ENCODE measurements around the gene MFN2. TPM values are rescaled to one million over a fixed set of nuclear protein-coding genes. Genes with fewer than 3 reads are reported as not detected.
A peak's percentile ranks its signal among the peaks of the same experiment; 100 is the strongest.
"Not testable (repeated sequence)": the region's sequence is repeated elsewhere in the genome, so short reads cannot be mapped to it uniquely, and the experiment has no call there.

Gene MFN2
- 10 to 100 TPM; 34.9 to 55.9 (median 37.7) TPM for polyA plus RNA-seq

- Mint-ChIP-seq H3K4me3 (peak within 1 kb of the TSS; percentile 91 to 97 (median 96)), H3K36me3 (peaks cover 4 to 12% (median 10%) of the 10 kb centered on the region in 3 donors), H3K9me3 (no peaks in the 10 kb centered on the region), H3K27me3 (ENCODE audit: low read depth in 3 of 3) (peaks cover 0 to 11% (median 0%) of the 10 kb centered on the region in 3 donors), H3K27ac (peak within 1 kb of the TSS; percentile 87 to 98 (median 94)), H3K4me1 (peaks cover 41 to 51% of the 10 kb centered on the region in 2 donors)
- peak; percentile 93 to 94 (median 93) for DNase-seq
Measured at GRCh38 chr1:11979851-11980675, at the start of gene MFN2. TSS of gene MFN2 (plus strand) at chr1:11980444. CDS start at chr1:11989169, 8,725 bp downstream.

GRCh38 chr1:11930571-11931445, 49.4 kb upstream of the MFN2 start:
- Mint-ChIP-seq H3K36me3 (no peaks in the 10 kb centered on the region), H3K4me3 (no peak overlapping the region), H3K27ac (no peak overlapping the region)

GRCh38 chr1:11931845-11932244, 48.4 kb upstream of the MFN2 start:
- Mint-ChIP-seq H3K36me3 (no peaks in the 10 kb centered on the region), H3K9me3 (no peaks in the 10 kb centered on the region), H3K4me1 (peaks cover 0 to 17% of the 10 kb centered on the region in 2 donors), H3K27ac (no peak overlapping the region), H3K27me3 (ENCODE audit: low read depth in 3 of 3) (peaks cover 0 to 2% (median 1%) of the 10 kb centered on the region in 3 donors), H3K4me3 (no peak overlapping the region)
- DNase-seq: no peak

More at GRCh38 chr1:11930571-11931445, 49.4 kb upstream of the MFN2 start:
- Mint-ChIP-seq H3K27me3 (ENCODE audit: low read depth in 3 of 3) (peaks cover 2 to 7% (median 5%) of the 10 kb centered on the region in 3 donors), H3K4me1 (peaks cover 7 to 18% of the 10 kb centered on the region in 2 donors), H3K9me3 (no peaks in the 10 kb centered on the region)
- DNase-seq: no peak

- peaks cover 0 to 21% of the 10 kb centered on the region in 2 donors for H3K4me1 Mint-ChIP-seq
- no peaks in the 10 kb centered on the region for H3K36me3 Mint-ChIP-seq
- H3K4me3 Mint-ChIP-seq: peak within 1 kb of the TSS; percentile 85 to 90 (median 85)
- H3K27ac Mint-ChIP-seq: peak within 1 kb of the TSS; percentile 46 to 84 (median 72)
- peak; percentile 72 to 79 (median 76) for DNase-seq
- no peaks in the 10 kb centered on the region for H3K9me3 Mint-ChIP-seq
- peaks cover 0 to 2% (median 1%) of the 10 kb centered on the region in 3 donors for H3K27me3 Mint-ChIP-seq (ENCODE audit: low read depth in 3 of 3)
Measured at GRCh38 chr1:11934302-11935056, 45.8 kb upstream of the MFN2 start, which contains the start of gene PLOD1. TSS of gene PLOD1 (plus strand) at chr1:11934717. CDS start at chr1:11934780, 63 bp downstream.

GRCh38 chr1:11935057-11935412, 45.2 kb upstream of the MFN2 start:
- Mint-ChIP-seq H3K9me3 (no peaks in the 10 kb centered on the region), H3K27ac (peak overlapping the region; percentile 28 to 84 (median 58)), H3K36me3 (no peaks in the 10 kb centered on the region), H3K27me3 (ENCODE audit: low read depth in 3 of 3) (peaks cover 0 to 2% (median 1%) of the 10 kb centered on the region in 3 donors), H3K4me1 (peaks cover 0 to 21% of the 10 kb centered on the region in 2 donors), H3K4me3 (peak overlapping the region; percentile 85 to 90 (median 85))
- no peak for DNase-seq

GRCh38 chr1:11935733-11936132, 44.5 kb upstream of the MFN2 start:
- H3K36me3 Mint-ChIP-seq; H3K27me3 Mint-ChIP-seq (ENCODE audit: low read depth in 3 of 3); H3K27ac Mint-ChIP-seq; H3K9me3 Mint-ChIP-seq; DNase-seq: not testable (repeated sequence)
- Mint-ChIP-seq H3K4me3 (peak overlapping the region; percentile 33 to 90 (median 42)), H3K4me1 (peaks cover 0 to 21% of the 10 kb centered on the region in 2 donors)

- H3K27ac Mint-ChIP-seq: peak overlapping the region in 1 of 6 donors; percentile 55
- peaks cover 0 to 17% of the 10 kb centered on the region in 2 donors for H3K4me1 Mint-ChIP-seq
- DNase-seq: no peak
- H3K4me3 Mint-ChIP-seq: no peak overlapping the region
- H3K36me3 Mint-ChIP-seq: no peaks in the 10 kb centered on the region
- no peaks in the 10 kb centered on the region for H3K27me3 Mint-ChIP-seq (ENCODE audit: low read depth in 3 of 3)
- no peaks in the 10 kb centered on the region for H3K9me3 Mint-ChIP-seq
Measured at GRCh38 chr1:11938722-11939526, 41.3 kb upstream of the MFN2 start.

- H3K9me3 Mint-ChIP-seq; H3K27ac Mint-ChIP-seq; DNase-seq; H3K4me3 Mint-ChIP-seq; H3K36me3 Mint-ChIP-seq; H3K27me3 Mint-ChIP-seq (ENCODE audit: low read depth in 3 of 3): not testable (repeated sequence)
- H3K4me1 Mint-ChIP-seq: peaks cover 0 to 12% of the 10 kb centered on the region in 2 donors
Measured at GRCh38 chr1:11939794-11940193, 40.5 kb upstream of the MFN2 start.

GRCh38 chr1:11940260-11940921, 39.9 kb upstream of the MFN2 start:
- H3K9me3 Mint-ChIP-seq: no peaks in the 10 kb centered on the region
- no peaks in the 10 kb centered on the region for H3K27me3 Mint-ChIP-seq (ENCODE audit: low read depth in 3 of 3)
- H3K4me3 Mint-ChIP-seq: no peak overlapping the region
- no peak for DNase-seq
- H3K27ac Mint-ChIP-seq: peak overlapping the region in 3 of 6 donors; percentile 26 to 34 (median 32)
- H3K4me1 Mint-ChIP-seq: peaks cover 0 to 8% of the 10 kb centered on the region in 2 donors
- H3K36me3 Mint-ChIP-seq: no peaks in the 10 kb centered on the region

- Mint-ChIP-seq H3K27ac (peak overlapping the region in 2 of 6 donors; percentile 18 to 45), H3K4me3 (no peak overlapping the region), H3K9me3 (no peaks in the 10 kb centered on the region), H3K4me1 (peaks cover 4 to 7% of the 10 kb centered on the region in 2 donors), H3K27me3 (ENCODE audit: low read depth in 3 of 3) (no peaks in the 10 kb centered on the region), H3K36me3 (peaks cover 0 to 7% (median 6%) of the 10 kb centered on the region in 3 donors)
- DNase-seq: no peak
Measured at GRCh38 chr1:11942280-11942679, 38.0 kb upstream of the MFN2 start.

- Mint-ChIP-seq H3K4me1 (peaks cover 5 to 7% of the 10 kb centered on the region in 2 donors), H3K27me3 (ENCODE audit: low read depth in 3 of 3) (no peaks in the 10 kb centered on the region), H3K9me3 (no peaks in the 10 kb centered on the region), H3K27ac (no peak overlapping the region), H3K4me3 (no peak overlapping the region), H3K36me3 (peaks cover 4 to 9% (median 7%) of the 10 kb centered on the region in 3 donors)
- DNase-seq: no peak
Measured at GRCh38 chr1:11943619-11944018, 36.6 kb upstream of the MFN2 start.

GRCh38 chr1:11944358-11944931, 35.8 kb upstream of the MFN2 start:
- no peaks in the 10 kb centered on the region for H3K9me3 Mint-ChIP-seq
- H3K36me3 Mint-ChIP-seq: peaks cover 4 to 14% (median 7%) of the 10 kb centered on the region in 3 donors
- H3K4me1 Mint-ChIP-seq: peaks cover 7% of the 10 kb centered on the region in 2 donors
- peak overlapping the region in 1 of 6 donors; percentile 37 for H3K27ac Mint-ChIP-seq
- no peak for DNase-seq
- H3K27me3 Mint-ChIP-seq (ENCODE audit: low read depth in 3 of 3): no peaks in the 10 kb centered on the region
- H3K4me3 Mint-ChIP-seq: no peak overlapping the region
